Ureter (tissue), 1 donor: ENCODE results near the gene PRPS2. TPM values are rescaled to one million over a fixed set of nuclear protein-coding genes. Genes with fewer than 3 reads are reported as not detected.

ENCODE experiments used
- DNase-seq: peaks from one replicate; pipeline ENCODE4 v3.0.0-alpha.2; 2020; ENCODE audit warnings: low spot score
- total RNA-seq: library from RNA; stranded (reverse); gene quantifications from one replicate; pipeline ENCODE4 v1.2.4, GENCODE V29; 2023
- donor health status: DM: yes; HTN: yes; CAD: no.

Gene PRPS2
- total RNA-seq, 1 donor from 2014 or later: 48.2 TPM

GRCh38 chrX:12814420-12814819 is 23.2 kb downstream of the PRPS2 start:
- peak; percentile 48 for DNase-seq

- DNase-seq: no peak
Observed at GRCh38 chrX:12817528-12817927, 26.3 kb downstream of the PRPS2 start.

GRCh38 chrX:12819222-12819621 is 28.0 kb downstream of the PRPS2 start:
- DNase-seq: no peak

- no peak for DNase-seq
Observed at GRCh38 chrX:12820737-12821136, 29.5 kb downstream of the PRPS2 start.

- DNase-seq: no peak
Observed at GRCh38 chrX:12824944-12825343, 33.7 kb downstream of the PRPS2 start.

- DNase-seq: no peak
Observed at GRCh38 chrX:12825801-12826200, 34.6 kb downstream of the PRPS2 start.

- DNase-seq: no peak
Observed at GRCh38 chrX:12843061-12843667, 52.0 kb downstream of the PRPS2 start.

GRCh38 chrX:12843668-12844279 is 52.6 kb downstream of the PRPS2 start:
- no peak for DNase-seq

GRCh38 chrX:12844319-12844718 is 53.1 kb downstream of the PRPS2 start:
- DNase-seq: no peak

GRCh38 chrX:12865359-12865758 is 74.1 kb downstream of the PRPS2 start:
- no peak for DNase-seq

- DNase-seq: no peak
Observed at GRCh38 chrX:12866451-12867377, 75.5 kb downstream of the PRPS2 start, which contains the start of gene TLR7. Gene TLR7, plus strand, starts transcription at chrX:12867072. Its CDS starts 507 bp downstream, at chrX:12867579.

GRCh38 chrX:12867685-12868084 is 76.5 kb downstream of the PRPS2 start:
- no peak for DNase-seq

- no peak for DNase-seq
Observed at GRCh38 chrX:12868747-12869146, 77.5 kb downstream of the PRPS2 start.

GRCh38 chrX:12871257-12871656 is 80.0 kb downstream of the PRPS2 start:
- DNase-seq: no peak

GRCh38 chrX:12872741-12873140 is 81.5 kb downstream of the PRPS2 start:
- DNase-seq: no peak

Other genes starting within 250 kb of the PRPS2 start
- 1.0 TPM for gene TLR7, start 75.7 kb downstream of the PRPS2 start, total RNA-seq
- gene TLR8, start 115.2 kb downstream of the PRPS2 start, total RNA-seq: 0.89 TPM
- gene TMSB4X, start 183.7 kb downstream of the PRPS2 start, total RNA-seq: 3,112 TPM